ENCODE data around the gene PROCA1. TPM values are rescaled to one million over a fixed set of nuclear protein-coding genes. Genes with fewer than 3 reads are reported as not detected.
A peak's percentile ranks its signal among the peaks of the same experiment; 100 is the strongest.

PROCA1 gene
- polyA plus RNA-seq (2012; rRNA removed) = 6.4 and 7.1 TPM in 2 replicates
- polyA plus RNA-seq (2012; cell fraction: cytosol; rRNA removed) = 2.3 and 3.3 TPM in 2 replicates
- polyA plus RNA-seq (2012; cell fraction: nucleus; rRNA removed) = 41.6 and 58.1 TPM in 2 replicates

GRCh38 chr17:28711723-28712031, at the start of gene PROCA1:
TSS of gene PROCA1 (minus strand) at chr17:28711888. CDS start at chr17:28711660, 228 bp downstream.
- Histone ChIP-seq H3K9me2 (no peaks in the 10 kb centered on the region), H3K27ac (ENCODE audit: low read depth in 2 of 2, low read length in 1 of 2) (peak within 1 kb of the TSS; percentile 78 to 90), H3K9me3 (no peaks in the 10 kb centered on the region), H3K27me3 (ENCODE audit: insufficient read depth) (no peaks in the 10 kb centered on the region), H3K79me2 (ENCODE audit: insufficient read depth) (peaks cover 9% of the 10 kb centered on the region; the same call in 1 of the 2 replicates), H3K36me3 (replicated peaks in 1 of 2; ENCODE audit: control insufficient read depth in 1 of 2, insufficient read depth in 2 of 2, low read length in 1 of 2) (no peaks in the 10 kb centered on the region), H3K9ac (peak within 1 kb of the TSS; percentile 90), H3F3A (replicated peaks; ENCODE audit: insufficient read depth) (peaks cover 32% of the 10 kb centered on the region), H4K20me1 (ENCODE audit: insufficient read depth) (no peaks in the 10 kb centered on the region), H3K4me3 (ENCODE audit: low read depth in 2 of 2, low read length in 1 of 2) (peak within 1 kb of the TSS; percentile 59 to 69), H2AFZ (ENCODE audit: low read depth) (peak within 1 kb of the TSS; percentile 83; the same call in 1 of the 2 replicates), H3K4me1 (ENCODE audit: control insufficient read depth in 1 of 2, insufficient read depth in 2 of 2, low read depth in 1 of 2, low read length in 1 of 2) (peaks cover 0 to 7% of the 10 kb centered on the region in 2 experiments; a peak in 2 of 4 replicates), H3K4me2 (peak within 1 kb of the TSS; percentile 95)
- CTCF ChIA-PET = interaction anchor here (1.1 to 4.1 kb wide), 6 partner anchors 9 to 190 kb away, joined by 3 to 25 read pairs (median 5); partner anchors contain the start of genes NEK8, RPL23A and TLCD1
- TF ChIP-seq POLR2AphosphoS5 (IDR thresholded peaks at IDR 0.05; ENCODE audit: low read depth, low read length) = no peak
- TF ChIP-seq EP300 (IDR thresholded peaks at IDR 0.05; ENCODE audit: borderline replicate concordance in 1 of 2, low read depth in 1 of 2, low read length in 1 of 2) = no peak
- no peak for TF ChIP-seq FOSL2 (IDR thresholded peaks at IDR 0.05; ENCODE audit: borderline replicate concordance, low read depth)
- no peak for TF ChIP-seq SMC3 (IDR thresholded peaks at IDR 0.05; ENCODE audit: low read depth, low read length)
- TF ChIP-seq RCOR1 (IDR thresholded peaks at IDR 0.05; ENCODE audit: low read length) = no peak
- no peak for TF ChIP-seq YY1 (IDR thresholded peaks at IDR 0.05; ENCODE audit: low read depth)
- no peak for TF ChIP-seq JUND (IDR thresholded peaks at IDR 0.05)
- no peak for TF ChIP-seq TEAD4 (IDR thresholded peaks at IDR 0.05; ENCODE audit: borderline replicate concordance, insufficient read depth)
- no peak for TF ChIP-seq NRF1 (IDR thresholded peaks at IDR 0.05; ENCODE audit: low read depth, low read length)
- TF ChIP-seq RXRA (IDR thresholded peaks at IDR 0.05; ENCODE audit: borderline replicate concordance, low read depth) = no peak
- TF ChIP-seq USF1 (IDR thresholded peaks at IDR 0.05; ENCODE audit: borderline replicate concordance, low read depth) = no peak
- TF ChIP-seq, protein P1, sequence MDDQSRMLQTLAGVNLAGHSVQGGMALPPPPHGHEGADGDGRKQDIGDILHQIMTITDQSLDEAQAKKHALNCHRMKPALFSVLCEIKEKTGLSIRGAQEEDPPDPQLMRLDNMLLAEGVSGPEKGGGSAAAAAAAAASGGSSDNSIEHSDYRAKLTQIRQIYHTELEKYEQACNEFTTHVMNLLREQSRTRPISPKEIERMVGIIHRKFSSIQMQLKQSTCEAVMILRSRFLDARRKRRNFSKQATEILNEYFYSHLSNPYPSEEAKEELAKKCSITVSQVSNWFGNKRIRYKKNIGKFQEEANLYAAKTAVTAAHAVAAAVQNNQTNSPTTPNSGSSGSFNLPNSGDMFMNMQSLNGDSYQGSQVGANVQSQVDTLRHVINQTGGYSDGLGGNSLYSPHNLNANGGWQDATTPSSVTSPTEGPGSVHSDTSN (IDR thresholded peaks at IDR 0.05) = no peak
- no peak for TF ChIP-seq RAD21 (IDR thresholded peaks at IDR 0.05; ENCODE audit: low read length)
- no peak for TF ChIP-seq EZH2phosphoT487 (IDR thresholded peaks at IDR 0.05; ENCODE audit: borderline replicate concordance, low read depth)
- TF ChIP-seq, protein P2, sequence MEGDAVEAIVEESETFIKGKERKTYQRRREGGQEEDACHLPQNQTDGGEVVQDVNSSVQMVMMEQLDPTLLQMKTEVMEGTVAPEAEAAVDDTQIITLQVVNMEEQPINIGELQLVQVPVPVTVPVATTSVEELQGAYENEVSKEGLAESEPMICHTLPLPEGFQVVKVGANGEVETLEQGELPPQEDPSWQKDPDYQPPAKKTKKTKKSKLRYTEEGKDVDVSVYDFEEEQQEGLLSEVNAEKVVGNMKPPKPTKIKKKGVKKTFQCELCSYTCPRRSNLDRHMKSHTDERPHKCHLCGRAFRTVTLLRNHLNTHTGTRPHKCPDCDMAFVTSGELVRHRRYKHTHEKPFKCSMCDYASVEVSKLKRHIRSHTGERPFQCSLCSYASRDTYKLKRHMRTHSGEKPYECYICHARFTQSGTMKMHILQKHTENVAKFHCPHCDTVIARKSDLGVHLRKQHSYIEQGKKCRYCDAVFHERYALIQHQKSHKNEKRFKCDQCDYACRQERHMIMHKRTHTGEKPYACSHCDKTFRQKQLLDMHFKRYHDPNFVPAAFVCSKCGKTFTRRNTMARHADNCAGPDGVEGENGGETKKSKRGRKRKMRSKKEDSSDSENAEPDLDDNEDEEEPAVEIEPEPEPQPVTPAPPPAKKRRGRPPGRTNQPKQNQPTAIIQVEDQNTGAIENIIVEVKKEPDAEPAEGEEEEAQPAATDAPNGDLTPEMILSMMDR (IDR thresholded peaks at IDR 0.05) = no peak
- TF ChIP-seq SIN3A (IDR thresholded peaks at IDR 0.05; ENCODE audit: borderline replicate concordance, low read depth, low read length) = no peak
- TF ChIP-seq, protein P3, sequence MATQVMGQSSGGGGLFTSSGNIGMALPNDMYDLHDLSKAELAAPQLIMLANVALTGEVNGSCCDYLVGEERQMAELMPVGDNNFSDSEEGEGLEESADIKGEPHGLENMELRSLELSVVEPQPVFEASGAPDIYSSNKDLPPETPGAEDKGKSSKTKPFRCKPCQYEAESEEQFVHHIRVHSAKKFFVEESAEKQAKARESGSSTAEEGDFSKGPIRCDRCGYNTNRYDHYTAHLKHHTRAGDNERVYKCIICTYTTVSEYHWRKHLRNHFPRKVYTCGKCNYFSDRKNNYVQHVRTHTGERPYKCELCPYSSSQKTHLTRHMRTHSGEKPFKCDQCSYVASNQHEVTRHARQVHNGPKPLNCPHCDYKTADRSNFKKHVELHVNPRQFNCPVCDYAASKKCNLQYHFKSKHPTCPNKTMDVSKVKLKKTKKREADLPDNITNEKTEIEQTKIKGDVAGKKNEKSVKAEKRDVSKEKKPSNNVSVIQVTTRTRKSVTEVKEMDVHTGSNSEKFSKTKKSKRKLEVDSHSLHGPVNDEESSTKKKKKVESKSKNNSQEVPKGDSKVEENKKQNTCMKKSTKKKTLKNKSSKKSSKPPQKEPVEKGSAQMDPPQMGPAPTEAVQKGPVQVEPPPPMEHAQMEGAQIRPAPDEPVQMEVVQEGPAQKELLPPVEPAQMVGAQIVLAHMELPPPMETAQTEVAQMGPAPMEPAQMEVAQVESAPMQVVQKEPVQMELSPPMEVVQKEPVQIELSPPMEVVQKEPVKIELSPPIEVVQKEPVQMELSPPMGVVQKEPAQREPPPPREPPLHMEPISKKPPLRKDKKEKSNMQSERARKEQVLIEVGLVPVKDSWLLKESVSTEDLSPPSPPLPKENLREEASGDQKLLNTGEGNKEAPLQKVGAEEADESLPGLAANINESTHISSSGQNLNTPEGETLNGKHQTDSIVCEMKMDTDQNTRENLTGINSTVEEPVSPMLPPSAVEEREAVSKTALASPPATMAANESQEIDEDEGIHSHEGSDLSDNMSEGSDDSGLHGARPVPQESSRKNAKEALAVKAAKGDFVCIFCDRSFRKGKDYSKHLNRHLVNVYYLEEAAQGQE (IDR thresholded peaks at IDR 0.05; ENCODE audit: low read depth, low read length) = no peak
- TF ChIP-seq RFX5 (IDR thresholded peaks at IDR 0.05; ENCODE audit: low read length) = no peak
- 85% methylated on average over 20 of the region's 20 CpGs for WGBS (ENCODE audit: low lambda C conversion rate)
- DNase-seq = no peak
- POLR2A ChIA-PET = interaction anchor here (0.6 to 3.2 kb wide), 6 partner anchors 9 to 239 kb away, joined by 3 to 46 read pairs (median 6); partner anchors contain the start of genes FLOT2, PHF12, RPL23A and SDF2
